HepG2 (cell line): ENCODE results near the gene DST. TPM values are rescaled to one million over a fixed set of nuclear protein-coding genes. Genes with fewer than 3 reads are reported as not detected.

Experiments
- ATAC-seq: fragments of 200-7000 bp; cut with Tn5 transposase; 3 replicates; pipeline ENCODE4 v1.9.1; 2020; ENCODE audit warnings: mild to moderate bottlenecking, moderate library complexity
- BruUV-seq: library from RNA; stranded (reverse); fragments of 400-500 nt; replicated peaks from 2 replicates; lab custom pipeline; 2021; lab: Mats Ljungman, UMichigan
- CTCF ChIA-PET: fragments of 300-600 bp; formaldehyde crosslinking; extraction: SDS; loops from one replicate; lab custom pipeline; 2021; ENCODE audit warnings: low total read pairs, inconsistent platforms, low intra/inter-chr PET ratio; lab: Yijun Ruan, JAX
- POLR2A ChIA-PET: fragments of 350-600 bp; sonication (Branson Sonifier 250); formaldehyde crosslinking; loops from one replicate; lab custom pipeline; 2020; ENCODE audit warnings: antibody characterized with exemption, inconsistent platforms; lab: Yijun Ruan, JAX
- DNase-seq: peaks from one replicate; pipeline ENCODE4 v3.0.0-alpha.2; 2015; ENCODE audit warnings: low spot score
- FAIRE-seq: peaks from 3 replicates; lab custom pipeline; 2011; peaks lifted over from hg19 to GRCh38; lab: Jason Lieb, UNC
- H2AFZ ChIP-seq: one replicate; pipeline ENCODE4 v1.6.1; 2011; ENCODE audit warnings: low read length, inconsistent platforms
- H3K27ac ChIP-seq: fragments of 300-600 bp; 3 replicates; pipeline ENCODE4 v1.8.0; 2011; ENCODE audit warnings: mixed run types, mild to moderate bottlenecking, mixed read lengths, low read length, inconsistent platforms; ENCODE audit not compliant: insufficient read depth; ENCODE audit errors: extremely low read length
- H3K27me3 ChIP-seq, 2 experiments: fragments of 200-600 bp in 1 of 2; 2 replicates in 1 of 2; 3 replicates in 1 of 2; pipeline versions ENCODE4 v1.6.0 to v1.8.0; 2011; ENCODE audit warnings: low read length in 2 of 2, mild to moderate bottlenecking in 2 of 2, moderate library complexity in 2 of 2, inconsistent platforms in 1 of 2; ENCODE audit not compliant: insufficient read depth in 2 of 2, control insufficient read depth in 1 of 2
- H3K36me3 ChIP-seq, 2 experiments: fragments of 200-600 bp in 1 of 2; replicated peaks in 1 of 2; 2 replicates in 1 of 2; 3 replicates in 1 of 2; pipeline versions ENCODE4 v1.5.1 to v1.8.0; 2011; ENCODE audit warnings: low read length in 2 of 2, inconsistent platforms in 1 of 2; ENCODE audit not compliant: insufficient read depth in 2 of 2, control insufficient read depth in 1 of 2
- H3K4me1 ChIP-seq: 2 replicates; pipeline ENCODE4 v1.5.1; 2012; ENCODE audit warnings: low read length, inconsistent platforms; ENCODE audit not compliant: insufficient read depth
- H3K4me2 ChIP-seq: 2 replicates; pipeline ENCODE4 v1.6.0; 2011; ENCODE audit warnings: low read depth, low read length, inconsistent platforms
- H3K4me3 ChIP-seq, 3 experiments: fragments of 200-600 bp in 1 of 3; sonication (generic), shearing (Covaris generic) in 1 of 3; replicated peaks in 1 of 3; 2 replicates each; pipeline ENCODE4 v1.5.1; 2011 to 2016; ENCODE audit warnings: low read length in 3 of 3, inconsistent platforms in 2 of 3, low read depth in 2 of 3, mild to moderate bottlenecking in 2 of 3, control low read depth in 1 of 3, mixed read lengths in 1 of 3; ENCODE audit not compliant: insufficient read depth in 1 of 3
- H3K79me2 ChIP-seq: one replicate; pipeline ENCODE4 v1.6.1; 2011; ENCODE audit warnings: low read length, inconsistent platforms; ENCODE audit not compliant: insufficient read depth
- H3K9ac ChIP-seq: 2 replicates; pipeline ENCODE4 v1.6.0; 2011; ENCODE audit warnings: mild to moderate bottlenecking, low read depth, low read length, inconsistent platforms; ENCODE audit not compliant: insufficient read depth
- H3K9me3 ChIP-seq: 2 replicates; pipeline ENCODE4 v1.5.1; 2012; ENCODE audit warnings: mild to moderate bottlenecking, low read length
- H4K20me1 ChIP-seq: 2 replicates; pipeline ENCODE4 v1.6.0; 2011; ENCODE audit warnings: inconsistent platforms, mild to moderate bottlenecking, low read length, moderate library complexity; ENCODE audit not compliant: insufficient read depth
- ARID3A ChIP-seq: IDR thresholded peaks from 2 replicates; pipeline ENCODE4 v1.6.1; 2012; ENCODE audit warnings: low read depth, low read length, improper control_type of control experiment
- ARID5B ChIP-seq: IDR thresholded peaks from 2 replicates; pipeline ENCODE4 v1.4.0; 2020; ENCODE audit warnings: mild to moderate bottlenecking, missing genetic modification reagents
- ATM ChIP-seq: fragments of 450-650 bp; IDR thresholded peaks from 2 replicates; pipeline ENCODE4 v1.7.1; 2017; ENCODE audit warnings: mild to moderate bottlenecking, borderline replicate concordance
- CBX1 ChIP-seq: IDR thresholded peaks from one replicate; pipeline ENCODE4 v1.6.1; 2016; ENCODE audit warnings: antibody characterized with exemption, low read depth
- HNRNPLL ChIP-seq: fragments of 200-400 bp; formaldehyde crosslinking; IDR thresholded peaks from 2 replicates; pipeline ENCODE4 v1.6.1; 2017; ENCODE audit warnings: mild to moderate bottlenecking, low read depth, low read length; ENCODE audit not compliant: poor library complexity, severe bottlenecking
- MBD4 ChIP-seq: IDR thresholded peaks from 2 replicates; pipeline ENCODE4 v1.6.1; 2012; ENCODE audit warnings: low read length, inconsistent platforms, borderline replicate concordance
- MED1 ChIP-seq: sonication (generic); formaldehyde crosslinking; IDR thresholded peaks from 2 replicates; pipeline ENCODE4 v1.4.0; 2020; ENCODE audit warnings: missing genetic modification reagents
- NAIF1 ChIP-seq: sonication (generic); formaldehyde crosslinking; IDR thresholded peaks from 2 replicates; pipeline ENCODE4 v1.5.0; 2020; ENCODE audit warnings: mild to moderate bottlenecking, missing genetic modification reagents, borderline replicate concordance
- ZNF607 ChIP-seq: sonication (generic); formaldehyde crosslinking; IDR thresholded peaks from 2 replicates; pipeline ENCODE4 v1.5.1; 2020; ENCODE audit warnings: missing genetic modification reagents, mild to moderate bottlenecking, borderline replicate concordance
- WGBS: methylation state at CpG from one replicate; pipeline ENCODE4 v1.1.6; 2017; ENCODE audit warnings: low lambda C conversion rate; 5-methylcytosine and 5-hydroxymethylcytosine counted together
- in situ Hi-C: cut with HindIII; loops from 2 replicates; pipeline ENCODE4 v1.10.0; 2017; ENCODE audit warnings: low pct_unique_long_range_greater_than_20kb; ENCODE audit not compliant: extremely low pct_ligation_motif_present
- intact Hi-C: fragments of 100-400 bp; cut with micrococcal nuclease; formaldehyde crosslinking; loops from one replicate; pipeline ENCODE4 v1.10.0; 2022; ENCODE audit not compliant: unreplicated experiment
- polyA plus RNA-seq, 8 experiments: library from polyadenylated mRNA; depleted of rRNA in 3 of 8; stranded (reverse) in 7 of 8; unstranded in 1 of 8; fragments of >200 nt; fragmentation: Illumina TruSeq in 4 of 8; extraction: Trizol in 4 of 8; gene quantifications; 2 replicates each; pipeline versions ENCODE4 v1.2.1 to v1.2.3, GENCODE V29; 2011 to 2016; ENCODE audit warnings: low read depth in 4 of 8, missing spikeins in 1 of 8, mixed read lengths in 1 of 8; ENCODE audit not compliant: insufficient read depth in 1 of 8
- total RNA-seq, 5 experiments: library from RNA; depleted of rRNA; stranded (reverse); fragments of >200 nt; fragmentation: Illumina TruSeq; extraction: Trizol; gene quantifications; 2 replicates each; pipeline ENCODE4 v1.2.3, GENCODE V29; 2016; ENCODE audit warnings: low read depth in 1 of 5

The DST gene
- total and polyA plus RNA-seq, 2 of the 13 experiments (the other 11 are each of a cell fraction or from before 2014, with no cell fraction given), result 64.4 to 89.0 TPM

GRCh38 chr6:56477241-56477640, 165.4 kb downstream of the DST start:
- Histone ChIP-seq H4K20me1 (no peaks in the 10 kb centered on the region), H3K36me3 (peaks cover 25 to 54% of the 10 kb centered on the region in 2 experiments), H3K27ac (no peak overlapping the region), H3K4me3 (no peak overlapping the region), H2AFZ (no peak overlapping the region), H3K9ac (no peak overlapping the region), H3K4me1 (peaks cover 5% of the 10 kb centered on the region), H3K4me2 (no peak overlapping the region), H3K9me3 (no peaks in the 10 kb centered on the region), H3K79me2 (no peaks in the 10 kb centered on the region), H3K27me3 (no peaks in the 10 kb centered on the region)
- ChIA-PET CTCF (no interaction called here), POLR2A (interaction anchor here (0.6 kb wide), 1 partner anchor 11 kb away, joined by 3 read pairs; no protein-coding TSS in a partner anchor)
- no peak for DNase-seq
- no peak for FAIRE-seq
- ATAC-seq, result no peak
- intact Hi-C loops (no loop called here), in situ Hi-C loops (no loop called here)
- WGBS, result over 99% methylated on average over 5 of the region's 5 CpGs
- BruUV-seq, result no TSS peak
- no peak for TF ChIP-seq MED1 (CRISPR knock-in tag)
- no peak for TF ChIP-seq ATM
- no peak for TF ChIP-seq CBX1
- TF ChIP-seq ARID5B, result no peak
- TF ChIP-seq MBD4, result no peak
- TF ChIP-seq ARID3A, result no peak
- no peak for TF ChIP-seq NAIF1 (CRISPR knock-in tag)
- TF ChIP-seq ZNF607 (CRISPR knock-in tag), result no peak
- no peak for TF ChIP-seq HNRNPLL
